ENCODE results near the gene SLC22A14. TPM values are rescaled to one million over a fixed set of nuclear protein-coding genes. Genes with fewer than 3 reads are reported as not detected.
"Not testable (repeated sequence)": the region's sequence is repeated elsewhere in the genome, so short reads cannot be mapped to it uniquely, and the experiment has no call there.

Gene SLC22A14, protein sequence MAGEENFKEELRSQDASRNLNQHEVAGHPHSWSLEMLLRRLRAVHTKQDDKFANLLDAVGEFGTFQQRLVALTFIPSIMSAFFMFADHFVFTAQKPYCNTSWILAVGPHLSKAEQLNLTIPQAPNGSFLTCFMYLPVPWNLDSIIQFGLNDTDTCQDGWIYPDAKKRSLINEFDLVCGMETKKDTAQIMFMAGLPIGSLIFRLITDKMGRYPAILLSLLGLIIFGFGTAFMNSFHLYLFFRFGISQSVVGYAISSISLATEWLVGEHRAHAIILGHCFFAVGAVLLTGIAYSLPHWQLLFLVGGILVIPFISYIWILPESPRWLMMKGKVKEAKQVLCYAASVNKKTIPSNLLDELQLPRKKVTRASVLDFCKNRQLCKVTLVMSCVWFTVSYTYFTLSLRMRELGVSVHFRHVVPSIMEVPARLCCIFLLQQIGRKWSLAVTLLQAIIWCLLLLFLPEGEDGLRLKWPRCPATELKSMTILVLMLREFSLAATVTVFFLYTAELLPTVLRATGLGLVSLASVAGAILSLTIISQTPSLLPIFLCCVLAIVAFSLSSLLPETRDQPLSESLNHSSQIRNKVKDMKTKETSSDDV
- 0.18 and 0.72 TPM in 2 replicates for total RNA-seq
- long read RNA-seq: 0 reads

DNA sequence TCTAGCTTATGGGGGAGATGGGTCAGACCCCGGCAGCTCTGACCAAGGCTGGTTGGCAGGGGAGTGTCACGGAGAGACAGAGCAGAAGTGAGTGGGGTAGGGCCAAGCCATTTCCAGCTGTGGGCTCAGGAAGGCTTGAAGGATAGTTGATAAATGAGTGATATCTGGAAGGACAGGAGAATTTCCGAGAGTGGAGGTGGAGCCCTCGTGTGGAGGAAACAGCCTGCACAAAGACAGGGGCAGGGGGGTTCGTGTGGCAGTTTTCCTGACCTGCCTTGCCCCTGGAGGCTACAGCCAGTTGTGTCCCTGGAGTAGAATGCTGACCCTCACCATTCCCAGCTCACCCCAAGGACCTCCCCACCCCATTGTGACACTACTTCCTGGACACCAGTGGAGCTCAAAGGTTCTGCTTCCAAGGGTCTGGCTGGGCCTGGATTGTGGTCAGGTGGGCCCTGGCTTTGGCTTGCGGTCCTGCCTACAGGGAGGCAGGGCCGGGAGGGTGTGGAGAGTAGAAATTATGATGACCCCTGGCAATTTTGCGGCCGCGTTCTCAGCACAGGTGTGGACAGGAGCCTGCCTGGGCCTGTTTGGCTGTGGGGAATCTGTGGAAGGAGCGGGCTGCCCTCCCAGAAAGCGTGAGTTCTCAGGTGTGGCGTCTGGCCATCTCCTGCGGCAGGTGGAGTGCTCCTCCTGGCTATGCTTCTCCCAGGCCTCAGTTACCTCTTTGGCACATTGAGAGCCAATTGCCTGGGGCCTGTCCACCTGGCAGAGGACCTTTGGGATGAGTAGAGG is at the start of gene SLC22A14:
Gene SLC22A14, plus strand, starts transcription at position 400 of the 792 bp plus-strand sequence. CDS start 23,733 bp downstream, outside the sequence.
- no peaks in the 10 kb centered on the region for H3K4me1 Mint-ChIP-seq (ENCODE audit: low read depth)
- TF ChIP-seq, protein P1, sequence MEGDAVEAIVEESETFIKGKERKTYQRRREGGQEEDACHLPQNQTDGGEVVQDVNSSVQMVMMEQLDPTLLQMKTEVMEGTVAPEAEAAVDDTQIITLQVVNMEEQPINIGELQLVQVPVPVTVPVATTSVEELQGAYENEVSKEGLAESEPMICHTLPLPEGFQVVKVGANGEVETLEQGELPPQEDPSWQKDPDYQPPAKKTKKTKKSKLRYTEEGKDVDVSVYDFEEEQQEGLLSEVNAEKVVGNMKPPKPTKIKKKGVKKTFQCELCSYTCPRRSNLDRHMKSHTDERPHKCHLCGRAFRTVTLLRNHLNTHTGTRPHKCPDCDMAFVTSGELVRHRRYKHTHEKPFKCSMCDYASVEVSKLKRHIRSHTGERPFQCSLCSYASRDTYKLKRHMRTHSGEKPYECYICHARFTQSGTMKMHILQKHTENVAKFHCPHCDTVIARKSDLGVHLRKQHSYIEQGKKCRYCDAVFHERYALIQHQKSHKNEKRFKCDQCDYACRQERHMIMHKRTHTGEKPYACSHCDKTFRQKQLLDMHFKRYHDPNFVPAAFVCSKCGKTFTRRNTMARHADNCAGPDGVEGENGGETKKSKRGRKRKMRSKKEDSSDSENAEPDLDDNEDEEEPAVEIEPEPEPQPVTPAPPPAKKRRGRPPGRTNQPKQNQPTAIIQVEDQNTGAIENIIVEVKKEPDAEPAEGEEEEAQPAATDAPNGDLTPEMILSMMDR (IDR thresholded peaks at IDR 0.05; ENCODE audit: unreplicated experiment): peak; percentile 10
- H3K9me3 Mint-ChIP-seq (ENCODE audit: low read depth): no peaks in the 10 kb centered on the region
- H3K27ac Mint-ChIP-seq: peak within 1 kb of the TSS; percentile 41
- H3K27me3 Mint-ChIP-seq: no peaks in the 10 kb centered on the region
- H3K36me3 Mint-ChIP-seq (ENCODE audit: insufficient read depth): peaks cover 3% of the 10 kb centered on the region
- no peak for DNase-seq (ENCODE audit: low spot score, unreplicated experiment)
- H3K4me3 Mint-ChIP-seq (ENCODE audit: low read depth): no peak within 1 kb of the TSS

DNA sequence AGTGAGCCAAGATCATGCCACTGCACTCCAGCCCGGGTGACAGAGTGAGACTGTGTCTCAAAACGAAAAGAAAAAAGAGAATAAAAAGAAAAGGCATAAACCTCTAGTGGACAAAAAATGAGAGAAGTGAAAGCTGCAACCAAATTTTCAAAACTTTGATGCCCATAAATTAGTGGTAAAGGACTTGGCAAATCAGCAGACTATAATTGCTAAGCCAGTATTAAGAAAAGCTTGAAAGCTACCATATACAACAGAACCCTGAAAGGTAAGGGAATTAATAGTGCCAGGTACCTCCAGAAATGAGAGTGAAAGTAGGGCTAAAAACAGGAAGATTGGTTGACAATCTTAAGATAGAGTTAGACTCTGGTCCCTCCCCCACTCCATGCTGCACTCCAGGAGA is 49.4 kb upstream of the SLC22A14 start:
- Mint-ChIP-seq H3K27ac (no peak overlapping the region), H3K27me3 (no peaks in the 10 kb centered on the region), H3K9me3 (ENCODE audit: low read depth) (peaks cover 8% of the 10 kb centered on the region), H3K36me3 (ENCODE audit: insufficient read depth) (peaks cover 44% of the 10 kb centered on the region), H3K4me1 (ENCODE audit: low read depth) (peaks cover 13% of the 10 kb centered on the region), H3K4me3 (ENCODE audit: low read depth) (no peak overlapping the region)
- no peak for DNase-seq (ENCODE audit: low spot score, unreplicated experiment)
- TF ChIP-seq, protein P1 (IDR thresholded peaks at IDR 0.05; ENCODE audit: unreplicated experiment): no peak

DNA sequence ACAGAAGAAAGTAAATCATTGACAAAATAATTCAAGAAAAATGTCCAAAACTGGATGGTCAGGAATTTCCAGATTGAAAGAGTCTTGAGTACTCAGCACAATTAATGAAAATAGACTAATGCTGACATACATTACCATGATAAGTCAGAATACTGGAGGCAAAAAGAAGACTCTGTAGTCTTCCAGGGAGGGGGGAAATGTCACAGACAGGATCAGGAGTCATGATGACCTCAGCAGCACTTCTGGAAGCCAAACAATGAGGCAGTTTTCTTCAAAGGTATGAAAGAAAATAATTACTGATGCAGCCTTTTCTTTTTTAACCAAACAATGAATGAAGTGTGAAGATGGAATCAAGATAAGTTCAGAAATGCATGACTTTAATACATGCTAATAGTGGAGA is 46.6 kb upstream of the SLC22A14 start:
- H3K27ac Mint-ChIP-seq: peak overlapping the region; percentile 30
- H3K4me3 Mint-ChIP-seq (ENCODE audit: low read depth): no peak overlapping the region
- DNase-seq (ENCODE audit: low spot score, unreplicated experiment): no peak
- H3K9me3 Mint-ChIP-seq (ENCODE audit: low read depth): peaks cover 22% of the 10 kb centered on the region
- TF ChIP-seq, protein P1 (IDR thresholded peaks at IDR 0.05; ENCODE audit: unreplicated experiment): no peak
- no peaks in the 10 kb centered on the region for H3K27me3 Mint-ChIP-seq
- peaks cover 58% of the 10 kb centered on the region for H3K36me3 Mint-ChIP-seq (ENCODE audit: insufficient read depth)
- H3K4me1 Mint-ChIP-seq (ENCODE audit: low read depth): peaks cover 13% of the 10 kb centered on the region

DNA sequence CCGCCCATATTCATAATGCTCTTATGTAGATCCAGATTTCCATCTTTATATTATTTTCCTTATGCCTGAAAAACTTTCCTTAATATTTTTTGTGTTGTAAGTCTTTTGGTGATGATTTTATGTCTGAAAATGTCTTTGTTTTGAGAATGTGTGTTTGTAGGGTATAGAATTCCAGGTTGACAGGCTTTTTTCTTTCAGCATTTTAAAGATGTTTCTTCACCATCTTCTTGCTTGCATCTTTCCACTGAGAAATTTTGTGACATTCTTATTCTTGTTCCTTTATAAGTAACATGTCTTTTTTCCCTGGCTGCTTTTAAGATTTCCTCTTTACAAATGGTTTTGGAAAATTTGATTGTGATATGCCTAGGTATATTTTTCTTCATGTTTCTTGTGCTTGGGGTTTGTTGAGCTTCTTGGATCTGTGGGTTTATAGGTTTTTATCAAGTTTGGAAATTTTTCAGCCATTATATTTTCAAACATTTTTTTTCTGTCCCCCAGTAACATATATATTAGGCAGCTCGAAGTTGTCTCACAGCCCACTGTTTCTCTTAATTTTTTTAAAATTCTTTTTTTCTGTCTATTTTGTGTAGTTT is 43.6 kb upstream of the SLC22A14 start:
- TF ChIP-seq, protein P1 (IDR thresholded peaks at IDR 0.05; ENCODE audit: unreplicated experiment): no peak
- DNase-seq (ENCODE audit: low spot score, unreplicated experiment): no peak
- Mint-ChIP-seq H3K27ac (no peak overlapping the region), H3K27me3 (no peaks in the 10 kb centered on the region), H3K36me3 (ENCODE audit: insufficient read depth) (peaks cover 57% of the 10 kb centered on the region), H3K9me3 (ENCODE audit: low read depth) (peaks cover 22% of the 10 kb centered on the region), H3K4me3 (ENCODE audit: low read depth) (no peak overlapping the region), H3K4me1 (ENCODE audit: low read depth) (peaks cover 8% of the 10 kb centered on the region)

DNA sequence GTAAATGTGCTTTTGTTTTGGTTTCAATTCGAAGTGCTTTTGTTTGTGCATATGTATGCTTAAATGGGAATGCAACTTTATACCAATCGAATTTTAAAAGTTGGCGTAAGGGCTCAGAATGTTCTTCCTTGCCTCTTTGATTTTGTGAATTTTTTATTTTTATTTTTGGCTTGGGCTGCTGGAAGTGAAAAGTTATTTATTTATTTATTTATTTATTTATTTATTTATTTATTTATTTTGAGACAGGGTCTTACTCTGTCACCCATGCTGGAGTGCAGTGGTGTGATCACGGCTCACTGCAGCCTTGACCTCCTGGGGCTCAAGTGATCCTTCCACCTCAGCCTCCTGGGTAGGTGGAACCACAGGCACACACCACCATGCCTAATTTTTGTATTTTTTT is 39.3 kb upstream of the SLC22A14 start:
- peaks cover 13% of the 10 kb centered on the region for H3K9me3 Mint-ChIP-seq (ENCODE audit: low read depth)
- not testable (repeated sequence) for H3K27me3 Mint-ChIP-seq; H3K4me3 Mint-ChIP-seq (ENCODE audit: low read depth); H3K4me1 Mint-ChIP-seq (ENCODE audit: low read depth); H3K27ac Mint-ChIP-seq; DNase-seq (ENCODE audit: low spot score, unreplicated experiment)
- H3K36me3 Mint-ChIP-seq (ENCODE audit: insufficient read depth): peaks cover 36% of the 10 kb centered on the region

Data from progenitor cell of endocrine pancreas (in vitro differentiated cells).